WERI-Rb-1 (cell line): ENCODE data around the gene TRIM4.

Source experiments
- DNase-seq: peaks from one replicate; pipeline ENCODE4 v3.0.0-alpha.2; 2020
- H3K27ac ChIP-seq: fragments of 250-450 bp; sonication (Bioruptor Pico); 2 replicates; pipeline ENCODE4 v1.5.1; 2020; ENCODE audit warnings: mild to moderate bottlenecking, moderate library complexity
- H3K27me3 ChIP-seq: fragments of 250-450 bp; sonication (Bioruptor Pico); 2 replicates; pipeline ENCODE4 v1.5.1; 2021; ENCODE audit warnings: mild to moderate bottlenecking, low read depth, moderate library complexity; ENCODE audit not compliant: insufficient read depth, severe bottlenecking
- H3K36me3 ChIP-seq: fragments of 250-450 bp; sonication (Bioruptor Pico); 2 replicates; pipeline ENCODE4 v1.5.1; 2020; ENCODE audit warnings: mild to moderate bottlenecking, moderate library complexity
- H3K4me3 ChIP-seq: 2 replicates; pipeline ENCODE4 v1.5.1; 2011; ENCODE audit warnings: low read depth, mild to moderate bottlenecking, control low read depth, low read length
- H3K9me3 ChIP-seq: fragments of 250-450 bp; sonication (Bioruptor Pico); 2 replicates; pipeline ENCODE4 v1.5.1; 2021; ENCODE audit warnings: mild to moderate bottlenecking, moderate library complexity; ENCODE audit not compliant: severe bottlenecking
- TF ChIP-seq, protein P1 (sequence below): IDR thresholded peaks from 2 replicates; pipeline ENCODE4 v1.5.1; 2011; ENCODE audit warnings: low read depth, mild to moderate bottlenecking, control low read depth, inconsistent platforms, low read length

The TRIM4 gene

DNA sequence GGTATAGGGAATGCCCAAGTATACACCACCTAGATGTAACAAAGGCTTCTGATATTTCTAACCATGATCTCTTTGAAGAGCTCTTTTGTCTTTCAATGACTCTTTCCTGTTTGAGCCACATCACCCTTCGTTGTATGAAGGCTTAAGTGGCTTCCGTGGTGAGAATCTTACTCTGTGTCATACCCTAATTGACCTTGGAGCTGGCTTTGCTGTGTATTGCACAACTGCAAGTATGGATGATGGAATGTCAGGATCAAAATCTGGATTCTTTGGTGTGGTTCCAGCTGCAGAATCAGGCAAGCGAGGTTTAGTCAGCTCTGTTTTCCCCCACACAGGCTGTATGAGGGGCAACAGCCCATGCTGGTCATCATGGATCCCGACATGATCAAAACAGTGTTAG lies 75.5 kb downstream of the TRIM4 start:
- Histone ChIP-seq H3K4me3 (no peak overlapping the region), H3K9me3 (no peaks in the 10 kb centered on the region), H3K36me3 (no peaks in the 10 kb centered on the region), H3K27ac (no peak overlapping the region), H3K27me3 (peaks cover 32% of the 10 kb centered on the region)
- TF ChIP-seq, protein P1, sequence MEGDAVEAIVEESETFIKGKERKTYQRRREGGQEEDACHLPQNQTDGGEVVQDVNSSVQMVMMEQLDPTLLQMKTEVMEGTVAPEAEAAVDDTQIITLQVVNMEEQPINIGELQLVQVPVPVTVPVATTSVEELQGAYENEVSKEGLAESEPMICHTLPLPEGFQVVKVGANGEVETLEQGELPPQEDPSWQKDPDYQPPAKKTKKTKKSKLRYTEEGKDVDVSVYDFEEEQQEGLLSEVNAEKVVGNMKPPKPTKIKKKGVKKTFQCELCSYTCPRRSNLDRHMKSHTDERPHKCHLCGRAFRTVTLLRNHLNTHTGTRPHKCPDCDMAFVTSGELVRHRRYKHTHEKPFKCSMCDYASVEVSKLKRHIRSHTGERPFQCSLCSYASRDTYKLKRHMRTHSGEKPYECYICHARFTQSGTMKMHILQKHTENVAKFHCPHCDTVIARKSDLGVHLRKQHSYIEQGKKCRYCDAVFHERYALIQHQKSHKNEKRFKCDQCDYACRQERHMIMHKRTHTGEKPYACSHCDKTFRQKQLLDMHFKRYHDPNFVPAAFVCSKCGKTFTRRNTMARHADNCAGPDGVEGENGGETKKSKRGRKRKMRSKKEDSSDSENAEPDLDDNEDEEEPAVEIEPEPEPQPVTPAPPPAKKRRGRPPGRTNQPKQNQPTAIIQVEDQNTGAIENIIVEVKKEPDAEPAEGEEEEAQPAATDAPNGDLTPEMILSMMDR: no peak
- DNase-seq: no peak

- Histone ChIP-seq H3K9me3 (no peaks in the 10 kb centered on the region), H3K36me3 (no peaks in the 10 kb centered on the region), H3K27ac (no peak overlapping the region), H3K4me3 (no peak overlapping the region), H3K27me3 (peaks cover 31% of the 10 kb centered on the region)
- TF ChIP-seq, protein P1: no peak
- DNase-seq: no peak
Measured at GRCh38 chr7:99842926-99843325, 76.4 kb downstream of the TRIM4 start.
